Hepatocyte (in vitro differentiated cells): Measurements from ENCODE around the gene TSPAN9.

Source experiments
- CTCF ChIP-seq: fragments of 200-600 bp; sonication (generic); IDR thresholded peaks from 2 replicates; pipeline ENCODE4 v1.5.1; 2016; ENCODE audit warnings: antibody characterized with exemption, mild to moderate bottlenecking; ENCODE audit not compliant: poor library complexity
- EZH2 ChIP-seq: fragments of 200-600 bp; sonication (generic); IDR thresholded peaks from 2 replicates; pipeline ENCODE4 v1.6.1; 2016; ENCODE audit warnings: antibody characterized with exemption, mild to moderate bottlenecking, borderline replicate concordance
- EZH2phosphoT487 ChIP-seq: fragments of 200-600 bp; sonication (generic); IDR thresholded peaks from one replicate; pipeline ENCODE4 v1.6.1; 2018; ENCODE audit warnings: antibody characterized with exemption, mild to moderate bottlenecking, low read depth, moderate library complexity; ENCODE audit not compliant: unreplicated experiment, severe bottlenecking

DNA sequence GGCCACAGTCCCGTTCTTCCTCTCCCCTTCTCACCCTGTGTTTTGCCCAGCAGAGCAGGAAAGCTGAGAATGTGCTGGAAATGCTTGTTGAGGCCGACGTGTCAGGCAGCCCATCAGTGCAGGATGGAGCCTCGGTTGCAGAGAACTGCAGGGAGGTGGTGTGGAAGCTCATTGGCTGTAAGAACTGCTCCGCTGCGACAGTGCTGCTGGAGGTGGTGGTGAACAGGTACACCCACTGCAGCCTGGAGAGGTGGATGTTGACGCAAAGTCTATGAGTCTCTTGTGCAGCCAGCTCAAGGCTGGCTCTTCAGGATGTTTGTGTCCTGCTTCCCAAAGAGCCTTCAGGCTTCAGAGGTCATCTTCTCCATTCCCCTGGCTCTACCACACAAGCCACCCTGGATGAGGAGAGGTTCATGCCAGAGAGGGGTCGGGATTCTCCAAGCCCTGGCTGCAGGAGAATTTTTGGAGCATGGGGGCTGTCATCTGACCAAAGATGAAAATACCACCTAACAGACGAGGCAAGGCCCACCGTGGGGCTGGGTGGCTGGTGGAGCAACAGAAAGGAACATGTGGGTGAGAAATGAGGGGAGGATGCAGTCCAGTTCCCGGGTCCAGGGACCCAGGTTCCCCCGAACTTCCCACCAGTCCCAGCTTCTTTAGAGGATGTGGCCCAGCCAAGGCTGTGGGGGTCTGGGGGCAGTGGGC is 239.7 kb downstream of the TSPAN9 start:
- TF ChIP-seq CTCF (no peak), EZH2 (no peak), EZH2phosphoT487 (no peak)
